Mucosa of descending colon (tissue), 3 donors: Measurements from ENCODE around the gene NRTN. TPM values are rescaled to one million over a fixed set of nuclear protein-coding genes. Genes with fewer than 3 reads are reported as not detected.
A peak's percentile ranks its signal among the peaks of the same experiment; 100 is the strongest.

Experiments
- ATAC-seq: fragments of 200-7000 bp; cut with Tn5 transposase; one replicate; pipeline ENCODE4 v1.9.1; 2020; ENCODE audit warnings: mild to moderate bottlenecking, moderate library complexity
- DNase-seq, 3 donors: peaks; one replicate each; pipeline ENCODE4 v3.0.0-alpha.2; 2020
- H3K36me3 ChIP-seq: fragments of 200-600 bp; one replicate; pipeline ENCODE4 v1.8.0; 2021; ENCODE audit warnings: low read depth, mild to moderate bottlenecking
- H3K4me1 ChIP-seq: fragments of 200-600 bp; one replicate; pipeline ENCODE4 v1.8.0; 2021; ENCODE audit warnings: low read depth, mild to moderate bottlenecking
- H3K4me3 ChIP-seq: fragments of 200-600 bp; one replicate; pipeline ENCODE4 v1.8.0; 2021; ENCODE audit warnings: mild to moderate bottlenecking
- H3K9me3 ChIP-seq: fragments of 200-600 bp; one replicate; pipeline ENCODE4 v1.8.0; 2021; ENCODE audit warnings: mild to moderate bottlenecking
- CTCF ChIP-seq: fragments of 200-600 bp; IDR thresholded peaks from one replicate; pipeline ENCODE4 v1.8.0; 2022; ENCODE audit warnings: antibody characterized with exemption, mild to moderate bottlenecking
- intact Hi-C, 2 donors: fragments of 100-400 bp; cut with DNase I in 1 of 2; cut with micrococcal nuclease in 1 of 2; formaldehyde crosslinking; loops; one replicate each; pipeline versions ENCODE4 v1.11.0 to v1.11.1; 2022; cut with DNase I, micrococcal nuclease
- total RNA-seq, 3 donors: library from RNA; stranded (reverse); fragmentation: NEBNext Ultra II Directional in 2 of 3; extraction: Animal tissue kit (Norgen Biotek cat#: 25700) in 2 of 3; gene quantifications; one replicate each; pipeline versions ENCODE4 v1.2.1 to v1.2.4, GENCODE V29; 2021 to 2023
- donor health status: DM: no; HTN: no; CAD: no; lungs with moderate emphysema.
- donor health status: DM: no; HTN: no; CAD: no.
- donor health status: DM: no; HTN: yes; CAD: no.

NRTN gene
- total RNA-seq, 3 donors from 2014 or later = 0.64 to 11.3 (median 1.4) TPM

- H3K9me3 ChIP-seq = no peaks in the 10 kb centered on the region
- no peak overlapping the region for H3K4me3 ChIP-seq
- H3K36me3 ChIP-seq = no peaks in the 10 kb centered on the region
- ATAC-seq (no peak), DNase-seq (no peak)
- no peak for TF ChIP-seq CTCF
- intact Hi-C loops = loop anchor here in 1 of 2 donors (5.0 kb wide), 1 partner anchor 92 kb away; no protein-coding TSS in a partner anchor
- H3K4me1 ChIP-seq = peaks cover 16% of the 10 kb centered on the region
These were observed 4.3 kb upstream of the NRTN start for GRCh38 chr19:5800361-5801270.

- Histone ChIP-seq H3K9me3 (no peaks in the 10 kb centered on the region), H3K36me3 (no peaks in the 10 kb centered on the region), H3K4me3 (no peak overlapping the region), H3K4me1 (peaks cover 23% of the 10 kb centered on the region)
- no peak for TF ChIP-seq CTCF
- DNase-seq (no peak), ATAC-seq (no peak)
- intact Hi-C loops = loop anchor here in 1 of 2 donors (5.0 kb wide), 1 partner anchor 90 kb away; no protein-coding TSS in a partner anchor
These were observed 2.9 kb upstream of the NRTN start for GRCh38 chr19:5801796-5802619.

- H3K4me3 ChIP-seq = no peak overlapping the region
- ATAC-seq = no peak
- H3K36me3 ChIP-seq = no peaks in the 10 kb centered on the region
- no peak for TF ChIP-seq CTCF
- H3K4me1 ChIP-seq = peaks cover 23% of the 10 kb centered on the region
- DNase-seq = no peak
- H3K9me3 ChIP-seq = no peaks in the 10 kb centered on the region
- intact Hi-C loops = loop anchor here in 1 of 2 donors (5.0 kb wide), 1 partner anchor 89 kb away; no protein-coding TSS in a partner anchor
These were observed 1.5 kb upstream of the NRTN start for GRCh38 chr19:5803441-5803751.

- TF ChIP-seq CTCF = peak; percentile 92
- Histone ChIP-seq H3K36me3 (no peaks in the 10 kb centered on the region), H3K4me1 (peaks cover 23% of the 10 kb centered on the region), H3K9me3 (no peaks in the 10 kb centered on the region), H3K4me3 (no peak overlapping the region)
- peak; percentile 90 to 96 (median 91) for DNase-seq
- intact Hi-C loops = loop anchor here in 1 of 2 donors (5.0 kb wide), 1 partner anchor 88 kb away; no protein-coding TSS in a partner anchor
- peak; percentile 91 for ATAC-seq
These were observed 933 bp upstream of the NRTN start for GRCh38 chr19:5803752-5804515.

GRCh38 chr19:5805462-5806132, 730 bp downstream of the NRTN start:
- ATAC-seq = peak; percentile 68
- intact Hi-C loops = no loop called here

More at GRCh38 chr19:5805462-5806132, 730 bp downstream of the NRTN start:
- DNase-seq = peak; percentile 73 to 87 (median 81)
- peaks cover 23% of the 10 kb centered on the region for H3K4me1 ChIP-seq
- peak; percentile 71 for TF ChIP-seq CTCF
- no peak overlapping the region for H3K4me3 ChIP-seq
- H3K9me3 ChIP-seq = no peaks in the 10 kb centered on the region
- H3K36me3 ChIP-seq = no peaks in the 10 kb centered on the region
